Liver (tissue), 9 donors: ENCODE data around the gene SEPTIN8. TPM values are rescaled to one million over a fixed set of nuclear protein-coding genes. Genes with fewer than 3 reads are reported as not detected.

ENCODE experiments used
- DNase-seq: peaks from one replicate; pipeline ENCODE4 v3.0.0-alpha.2; 2017; ENCODE audit warnings: low spot score
- H3K27ac ChIP-seq, 2 donors: one replicate each; pipeline ENCODE4 v1.7.0; 2013; ENCODE audit warnings: inconsistent platforms in 2 of 2, low read length in 2 of 2, control low read depth in 1 of 2, low read depth in 1 of 2, mild to moderate bottlenecking in 1 of 2
- H3K27me3 ChIP-seq, 4 donors: one replicate each; pipeline versions ENCODE4 v1.6.1 to v1.7.0; 2013; ENCODE audit warnings: low read length in 3 of 4, inconsistent platforms in 1 of 4, mild to moderate bottlenecking in 1 of 4, moderate library complexity in 1 of 4; ENCODE audit not compliant: control insufficient read depth in 4 of 4, insufficient read depth in 4 of 4
- H3K36me3 ChIP-seq, 4 donors: one replicate each; pipeline versions ENCODE4 v1.6.1 to v1.7.0; 2013; ENCODE audit warnings: low read length in 3 of 4, mild to moderate bottlenecking in 3 of 4, low read depth in 1 of 4, moderate library complexity in 1 of 4; ENCODE audit not compliant: control insufficient read depth in 4 of 4, insufficient read depth in 3 of 4
- H3K4me1 ChIP-seq, 4 donors: one replicate each; pipeline versions ENCODE4 v1.6.1 to v1.7.0; 2013; ENCODE audit warnings: low read length in 3 of 4, mild to moderate bottlenecking in 3 of 4, moderate library complexity in 1 of 4; ENCODE audit not compliant: control insufficient read depth in 4 of 4, insufficient read depth in 4 of 4
- H3K4me3 ChIP-seq, 3 donors: one replicate each; pipeline versions ENCODE4 v1.6.1 to v1.7.0; 2013; ENCODE audit warnings: low read length in 3 of 3, control low read depth in 1 of 3, low read depth in 1 of 3, mild to moderate bottlenecking in 1 of 3
- H3K9ac ChIP-seq, 2 donors: one replicate each; pipeline ENCODE4 v1.7.0; 2013; ENCODE audit warnings: low read length in 2 of 2, mild to moderate bottlenecking in 2 of 2, moderate library complexity in 2 of 2, control low read depth in 1 of 2, low read depth in 1 of 2
- H3K9me3 ChIP-seq, 4 donors: one replicate each; pipeline versions ENCODE4 v1.6.1 to v1.7.0; 2013; ENCODE audit warnings: low read length in 3 of 4; ENCODE audit not compliant: control insufficient read depth in 4 of 4
- EGR1 ChIP-seq, 2 donors: IDR thresholded peaks; 2 replicates each; pipeline ENCODE4 v1.6.1; 2016 to 2018; ENCODE audit warnings: antibody characterized with exemption in 2 of 2, low read depth in 2 of 2
- FOXA1 ChIP-seq: IDR thresholded peaks from 2 replicates; pipeline ENCODE4 v1.6.1; 2016; ENCODE audit warnings: antibody characterized with exemption
- FOXA2 ChIP-seq: IDR thresholded peaks from 2 replicates; pipeline ENCODE4 v1.6.1; 2016; ENCODE audit warnings: antibody characterized with exemption
- GABPA ChIP-seq, 2 donors: IDR thresholded peaks in 1 of 2; conservative IDR thresholded peaks in 1 of 2; 2 replicates each; pipeline ENCODE4 v1.6.1; 2016; ENCODE audit warnings: antibody characterized with exemption in 2 of 2, mild to moderate bottlenecking in 1 of 2, moderate library complexity in 1 of 2
- HNF4A ChIP-seq, 2 donors: conservative IDR thresholded peaks; 2 replicates each; pipeline ENCODE4 v1.6.1; 2016; ENCODE audit warnings: antibody characterized with exemption in 2 of 2, mild to moderate bottlenecking in 2 of 2
- JUND ChIP-seq, 2 donors: IDR thresholded peaks; 2 replicates each; pipeline ENCODE4 v1.6.1; 2016; ENCODE audit warnings: antibody characterized with exemption in 2 of 2
- NR2F2 ChIP-seq: IDR thresholded peaks from 2 replicates; pipeline ENCODE4 v1.6.1; 2016; ENCODE audit warnings: antibody characterized with exemption
- RXRA ChIP-seq, 2 donors: IDR thresholded peaks; 2 replicates each; pipeline ENCODE4 v1.6.1; 2017 to 2018; ENCODE audit warnings: antibody characterized with exemption in 2 of 2, mild to moderate bottlenecking in 1 of 2
- SP1 ChIP-seq: IDR thresholded peaks from 2 replicates; pipeline ENCODE4 v1.6.1; 2018; ENCODE audit warnings: antibody characterized with exemption, mild to moderate bottlenecking
- TAF1 ChIP-seq: conservative IDR thresholded peaks from 2 replicates; pipeline ENCODE4 v1.6.1; 2016; ENCODE audit warnings: antibody characterized with exemption, mild to moderate bottlenecking
- YY1 ChIP-seq: IDR thresholded peaks from 2 replicates; pipeline ENCODE4 v1.6.1; 2016; ENCODE audit warnings: antibody characterized with exemption, mild to moderate bottlenecking
- WGBS: extraction: QIAGEN DNeasy Blood & Tissue Kit; methylation state at CpG from one replicate; pipeline ENCODE4 v1.1.7; 2013; 5-methylcytosine and 5-hydroxymethylcytosine counted together
- polyA plus RNA-seq, 2 donors: library from polyadenylated mRNA; stranded (reverse) in 1 of 2; unstranded in 1 of 2; fragments of 200-250 nt in 1 of 2; fragments of >200 nt in 1 of 2; fragmentation: Nextera tagmentation in 1 of 2; extraction: Ambion mirVana in 1 of 2; gene quantifications; one replicate each; pipeline versions ENCODE4 v1.2.1 to v1.2.3, GENCODE V29; 2013 to 2015
- total RNA-seq, 2 donors: library from RNA; depleted of rRNA; stranded (reverse); fragments of >200 nt; gene quantifications; one replicate each; pipeline ENCODE4 v1.2.3, GENCODE V29; 2014
- TF ChIP-seq, protein P1 (sequence below): IDR thresholded peaks from 2 replicates; pipeline ENCODE4 v1.6.1; 2016; ENCODE audit warnings: antibody characterized with exemption, mild to moderate bottlenecking
- TF ChIP-seq, protein P2 (sequence below): IDR thresholded peaks from 2 replicates; pipeline ENCODE4 v1.6.1; 2016; ENCODE audit warnings: antibody characterized with exemption
- TF ChIP-seq, protein P3 (sequence below): IDR thresholded peaks from 2 replicates; pipeline ENCODE4 v1.6.1; 2016; ENCODE audit warnings: antibody characterized with exemption
- TF ChIP-seq, protein P4 (sequence below): fragments of 150-350 bp; IDR thresholded peaks from 2 replicates; pipeline ENCODE4 v1.5.1; 2017; ENCODE audit warnings: improper control_type of control experiment, low read depth, low read length; ENCODE audit not compliant: missing input control
- TF ChIP-seq, protein P5 (sequence below): IDR thresholded peaks from 2 replicates; pipeline ENCODE4 v1.6.1; 2016; ENCODE audit warnings: antibody characterized with exemption
- donor health status: healthy.
- donor health status: healthy.
- donor health status: healthy.
- donor health status: healthy.
- donor health status: healthy.

SEPTIN8 gene
- total and polyA plus RNA-seq, 4 donors: 4.7 to 16.5 (median 9.8) TPM

DNA sequence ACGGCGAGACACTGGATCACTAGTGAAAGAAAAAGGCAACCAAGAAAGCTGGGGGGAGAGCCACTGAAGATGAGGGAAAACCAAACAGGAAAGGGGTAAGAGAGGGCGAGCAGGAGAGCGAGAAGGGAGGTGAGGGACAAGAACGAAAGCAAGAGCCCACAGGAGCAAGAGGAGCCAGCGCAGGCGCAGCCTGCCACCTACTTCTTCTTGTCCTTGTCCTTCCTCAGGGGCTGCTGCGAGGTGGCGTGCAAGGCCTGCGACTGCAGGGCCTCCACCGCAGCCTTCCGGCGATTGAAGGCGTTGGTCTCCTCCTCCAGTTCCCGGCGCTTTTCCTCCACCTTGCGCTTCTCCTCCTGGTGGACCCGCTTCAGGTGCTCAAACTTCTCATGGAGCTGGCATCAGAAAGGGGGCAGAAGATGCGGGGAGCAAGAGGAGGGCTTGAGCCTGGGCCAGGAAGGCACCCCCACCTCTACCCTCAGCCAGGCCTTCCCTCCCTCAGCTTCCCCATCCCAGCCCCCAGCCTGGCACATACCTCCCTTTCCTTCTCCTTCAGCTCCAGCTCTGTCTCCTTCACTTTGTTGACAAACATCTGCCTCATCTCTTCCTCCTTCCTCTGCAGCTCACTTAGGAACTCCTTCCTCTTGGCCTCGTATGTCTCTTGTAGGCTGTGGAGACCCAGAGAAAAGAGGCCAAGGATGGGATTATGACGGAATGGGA lies 16.3 kb downstream of the SEPTIN8 start (continued):
- TF ChIP-seq, protein P1, sequence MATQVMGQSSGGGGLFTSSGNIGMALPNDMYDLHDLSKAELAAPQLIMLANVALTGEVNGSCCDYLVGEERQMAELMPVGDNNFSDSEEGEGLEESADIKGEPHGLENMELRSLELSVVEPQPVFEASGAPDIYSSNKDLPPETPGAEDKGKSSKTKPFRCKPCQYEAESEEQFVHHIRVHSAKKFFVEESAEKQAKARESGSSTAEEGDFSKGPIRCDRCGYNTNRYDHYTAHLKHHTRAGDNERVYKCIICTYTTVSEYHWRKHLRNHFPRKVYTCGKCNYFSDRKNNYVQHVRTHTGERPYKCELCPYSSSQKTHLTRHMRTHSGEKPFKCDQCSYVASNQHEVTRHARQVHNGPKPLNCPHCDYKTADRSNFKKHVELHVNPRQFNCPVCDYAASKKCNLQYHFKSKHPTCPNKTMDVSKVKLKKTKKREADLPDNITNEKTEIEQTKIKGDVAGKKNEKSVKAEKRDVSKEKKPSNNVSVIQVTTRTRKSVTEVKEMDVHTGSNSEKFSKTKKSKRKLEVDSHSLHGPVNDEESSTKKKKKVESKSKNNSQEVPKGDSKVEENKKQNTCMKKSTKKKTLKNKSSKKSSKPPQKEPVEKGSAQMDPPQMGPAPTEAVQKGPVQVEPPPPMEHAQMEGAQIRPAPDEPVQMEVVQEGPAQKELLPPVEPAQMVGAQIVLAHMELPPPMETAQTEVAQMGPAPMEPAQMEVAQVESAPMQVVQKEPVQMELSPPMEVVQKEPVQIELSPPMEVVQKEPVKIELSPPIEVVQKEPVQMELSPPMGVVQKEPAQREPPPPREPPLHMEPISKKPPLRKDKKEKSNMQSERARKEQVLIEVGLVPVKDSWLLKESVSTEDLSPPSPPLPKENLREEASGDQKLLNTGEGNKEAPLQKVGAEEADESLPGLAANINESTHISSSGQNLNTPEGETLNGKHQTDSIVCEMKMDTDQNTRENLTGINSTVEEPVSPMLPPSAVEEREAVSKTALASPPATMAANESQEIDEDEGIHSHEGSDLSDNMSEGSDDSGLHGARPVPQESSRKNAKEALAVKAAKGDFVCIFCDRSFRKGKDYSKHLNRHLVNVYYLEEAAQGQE: no peak
- no peak for TF ChIP-seq SP1

DNA sequence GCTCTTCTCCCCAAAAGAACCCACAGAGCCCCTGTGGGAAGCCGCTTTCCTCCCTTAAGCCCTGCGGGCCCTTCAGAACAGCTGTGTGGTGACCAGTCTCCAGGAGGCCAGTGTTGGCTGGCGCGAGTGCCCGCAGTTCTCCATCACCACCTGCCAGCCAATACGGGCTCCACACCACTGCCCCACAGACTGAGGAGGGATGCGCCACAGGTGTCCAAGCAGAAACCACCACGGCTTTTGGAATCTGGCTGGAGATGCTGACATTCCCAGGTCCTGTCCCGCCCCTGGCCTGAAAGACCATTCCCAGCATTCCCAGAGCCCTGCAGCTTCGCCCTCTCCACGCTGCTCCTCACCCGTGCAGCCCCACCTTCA lies 17.0 kb downstream of the SEPTIN8 start:
- TF ChIP-seq, protein P2, sequence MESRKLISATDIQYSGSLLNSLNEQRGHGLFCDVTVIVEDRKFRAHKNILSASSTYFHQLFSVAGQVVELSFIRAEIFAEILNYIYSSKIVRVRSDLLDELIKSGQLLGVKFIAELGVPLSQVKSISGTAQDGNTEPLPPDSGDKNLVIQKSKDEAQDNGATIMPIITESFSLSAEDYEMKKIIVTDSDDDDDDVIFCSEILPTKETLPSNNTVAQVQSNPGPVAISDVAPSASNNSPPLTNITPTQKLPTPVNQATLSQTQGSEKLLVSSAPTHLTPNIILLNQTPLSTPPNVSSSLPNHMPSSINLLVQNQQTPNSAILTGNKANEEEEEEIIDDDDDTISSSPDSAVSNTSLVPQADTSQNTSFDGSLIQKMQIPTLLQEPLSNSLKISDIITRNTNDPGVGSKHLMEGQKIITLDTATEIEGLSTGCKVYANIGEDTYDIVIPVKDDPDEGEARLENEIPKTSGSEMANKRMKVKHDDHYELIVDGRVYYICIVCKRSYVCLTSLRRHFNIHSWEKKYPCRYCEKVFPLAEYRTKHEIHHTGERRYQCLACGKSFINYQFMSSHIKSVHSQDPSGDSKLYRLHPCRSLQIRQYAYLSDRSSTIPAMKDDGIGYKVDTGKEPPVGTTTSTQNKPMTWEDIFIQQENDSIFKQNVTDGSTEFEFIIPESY: no peak
- TF ChIP-seq, protein P3, sequence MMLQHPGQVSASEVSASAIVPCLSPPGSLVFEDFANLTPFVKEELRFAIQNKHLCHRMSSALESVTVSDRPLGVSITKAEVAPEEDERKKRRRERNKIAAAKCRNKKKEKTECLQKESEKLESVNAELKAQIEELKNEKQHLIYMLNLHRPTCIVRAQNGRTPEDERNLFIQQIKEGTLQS: no peak
- TF ChIP-seq FOXA1 (no peak), RXRA (IDR thresholded peaks at IDR 0.05) (no peak), GABPA (IDR thresholded peaks at IDR 0.05 in 1 of 2, conservative IDR thresholded peaks at IDR 0.05 in 1 of 2) (no peak), FOXA2 (no peak)
- Histone ChIP-seq H3K9me3 (no peaks in the 10 kb centered on the region), H3K4me1 (no peaks in the 10 kb centered on the region), H3K36me3 (peaks cover 0 to 45% (median 7%) of the 10 kb centered on the region in 4 donors), H3K27me3 (no peaks in the 10 kb centered on the region), H3K4me3 (no peak overlapping the region), H3K9ac (no peak overlapping the region), H3K27ac (no peak overlapping the region)
- WGBS: 97% methylated on average over 12 of the region's 12 CpGs
- no peak for DNase-seq

DNA sequence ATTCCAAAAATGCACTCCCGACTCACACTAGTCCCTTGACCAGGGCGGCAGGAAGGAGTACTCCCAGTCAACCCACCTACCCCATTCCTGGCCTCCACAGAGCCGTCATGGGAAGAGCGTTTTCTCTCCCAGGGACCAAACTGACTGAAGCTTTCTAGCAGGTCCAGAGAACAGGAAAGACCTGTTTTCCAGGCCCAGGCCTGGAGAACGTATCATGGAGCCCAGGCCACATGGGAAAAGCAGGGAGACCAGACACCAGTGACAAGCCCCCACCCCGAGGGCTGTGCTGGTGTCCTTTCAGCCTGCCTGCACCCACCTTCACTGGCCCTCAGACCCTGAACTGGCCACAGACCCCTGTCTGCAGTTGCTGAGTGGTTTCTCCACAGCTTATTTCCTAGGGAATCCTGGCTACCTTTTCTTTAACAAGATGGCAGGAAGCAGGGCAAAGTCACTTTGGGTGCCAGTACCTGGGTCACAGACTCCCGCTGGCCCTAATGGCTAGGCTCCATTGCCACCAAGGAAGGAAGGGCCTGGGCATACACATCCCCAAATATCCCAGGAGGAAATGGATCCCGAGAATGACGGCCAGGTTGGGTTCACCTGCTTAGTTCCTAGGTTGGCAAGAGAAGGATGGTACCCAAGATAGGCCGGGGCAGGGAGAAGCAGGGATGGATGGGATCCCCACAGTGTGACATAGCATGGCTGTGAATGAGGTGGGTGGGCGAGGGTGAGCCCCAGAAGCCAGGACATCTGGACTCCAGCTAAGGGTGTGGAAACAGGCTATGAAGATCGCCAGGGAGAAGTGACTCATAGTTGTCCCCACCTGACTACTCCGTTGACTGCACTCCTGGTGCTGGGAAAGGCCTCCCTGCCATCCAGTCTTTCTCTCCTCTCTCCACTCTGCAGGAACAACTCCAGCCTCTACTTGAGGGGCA lies 17.7 kb downstream of the SEPTIN8 start:
- WGBS: 96% methylated on average over 13 of the region's 13 CpGs
- no peak overlapping the region for H3K9ac ChIP-seq
- no peaks in the 10 kb centered on the region for H3K4me1 ChIP-seq
- H3K4me3 ChIP-seq: no peak overlapping the region
- TF ChIP-seq TAF1: no peak
- no peak for TF ChIP-seq HNF4A (conservative IDR thresholded peaks at IDR 0.05)
- no peak for TF ChIP-seq YY1
- TF ChIP-seq RXRA (IDR thresholded peaks at IDR 0.05): no peak
- no peak for TF ChIP-seq EGR1 (IDR thresholded peaks at IDR 0.05; ENCODE audit: low read depth in 2 of 2)
- TF ChIP-seq NR2F2: no peak
- TF ChIP-seq, protein P4, sequence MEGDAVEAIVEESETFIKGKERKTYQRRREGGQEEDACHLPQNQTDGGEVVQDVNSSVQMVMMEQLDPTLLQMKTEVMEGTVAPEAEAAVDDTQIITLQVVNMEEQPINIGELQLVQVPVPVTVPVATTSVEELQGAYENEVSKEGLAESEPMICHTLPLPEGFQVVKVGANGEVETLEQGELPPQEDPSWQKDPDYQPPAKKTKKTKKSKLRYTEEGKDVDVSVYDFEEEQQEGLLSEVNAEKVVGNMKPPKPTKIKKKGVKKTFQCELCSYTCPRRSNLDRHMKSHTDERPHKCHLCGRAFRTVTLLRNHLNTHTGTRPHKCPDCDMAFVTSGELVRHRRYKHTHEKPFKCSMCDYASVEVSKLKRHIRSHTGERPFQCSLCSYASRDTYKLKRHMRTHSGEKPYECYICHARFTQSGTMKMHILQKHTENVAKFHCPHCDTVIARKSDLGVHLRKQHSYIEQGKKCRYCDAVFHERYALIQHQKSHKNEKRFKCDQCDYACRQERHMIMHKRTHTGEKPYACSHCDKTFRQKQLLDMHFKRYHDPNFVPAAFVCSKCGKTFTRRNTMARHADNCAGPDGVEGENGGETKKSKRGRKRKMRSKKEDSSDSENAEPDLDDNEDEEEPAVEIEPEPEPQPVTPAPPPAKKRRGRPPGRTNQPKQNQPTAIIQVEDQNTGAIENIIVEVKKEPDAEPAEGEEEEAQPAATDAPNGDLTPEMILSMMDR: no peak
- TF ChIP-seq JUND (IDR thresholded peaks at IDR 0.05): no peak
- TF ChIP-seq FOXA2: no peak
- TF ChIP-seq, protein P5, sequence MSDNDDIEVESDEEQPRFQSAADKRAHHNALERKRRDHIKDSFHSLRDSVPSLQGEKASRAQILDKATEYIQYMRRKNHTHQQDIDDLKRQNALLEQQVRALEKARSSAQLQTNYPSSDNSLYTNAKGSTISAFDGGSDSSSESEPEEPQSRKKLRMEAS: no peak
- peaks cover 0 to 39% (median 6%) of the 10 kb centered on the region in 4 donors for H3K36me3 ChIP-seq
- H3K9me3 ChIP-seq: no peaks in the 10 kb centered on the region
- no peak for DNase-seq
- no peaks in the 10 kb centered on the region for H3K27me3 ChIP-seq
- H3K27ac ChIP-seq: no peak overlapping the region
